ENCODE data around the gene S1PR5. TPM values are rescaled to one million over a fixed set of nuclear protein-coding genes. Genes with fewer than 3 reads are reported as not detected.

The S1PR5 gene
- polyA plus RNA-seq, 1 donor (not counting 4 experiments of a cell fraction or from before 2014, with no cell fraction given): 10.5 TPM

GRCh38 chr19:10555610-10555973, 38.3 kb upstream of the S1PR5 start:
- H3K9me1 ChIP-seq (ENCODE audit: control insufficient read depth, extremely low read depth, insufficient read depth, low read length): no peaks in the 10 kb centered on the region
- no peaks in the 10 kb centered on the region for H3K9me3 ChIP-seq (ENCODE audit: control insufficient read depth, low read depth, low read length)
- peak overlapping the region; percentile 50 for H3K9ac ChIP-seq (ENCODE audit: control insufficient read depth, extremely low read depth, insufficient read depth, low read length)
- H3K4me1 ChIP-seq (ENCODE audit: control insufficient read depth, extremely low read depth, insufficient read depth, low read length): peaks cover 34% of the 10 kb centered on the region
- peaks cover 2% of the 10 kb centered on the region for H3K79me2 ChIP-seq (ENCODE audit: control insufficient read depth, insufficient read depth, low read length)
- no peak overlapping the region for H3K4me3 ChIP-seq (ENCODE audit: control insufficient read depth in 2 of 3, extremely low read depth in 1 of 3, insufficient read depth in 2 of 3, low read depth in 1 of 3, low read length in 3 of 3)
- peaks cover 13% of the 10 kb centered on the region for H4K20me1 ChIP-seq (ENCODE audit: control insufficient read depth, extremely low read depth, insufficient read depth, low read length)
- no peak overlapping the region for H2AFZ ChIP-seq (ENCODE audit: control insufficient read depth, low read length)
- DNase-seq (ENCODE audit: low read depth, low spot score) (no peak), FAIRE-seq (no peak)
- peak overlapping the region; percentile 40 for H3K4me2 ChIP-seq (ENCODE audit: control insufficient read depth, extremely low read depth, insufficient read depth, low read depth, low read length)
- H3K27ac ChIP-seq (ENCODE audit: control insufficient read depth, insufficient read depth, low read length): peak overlapping the region; percentile 65
- TF ChIP-seq, protein P1, sequence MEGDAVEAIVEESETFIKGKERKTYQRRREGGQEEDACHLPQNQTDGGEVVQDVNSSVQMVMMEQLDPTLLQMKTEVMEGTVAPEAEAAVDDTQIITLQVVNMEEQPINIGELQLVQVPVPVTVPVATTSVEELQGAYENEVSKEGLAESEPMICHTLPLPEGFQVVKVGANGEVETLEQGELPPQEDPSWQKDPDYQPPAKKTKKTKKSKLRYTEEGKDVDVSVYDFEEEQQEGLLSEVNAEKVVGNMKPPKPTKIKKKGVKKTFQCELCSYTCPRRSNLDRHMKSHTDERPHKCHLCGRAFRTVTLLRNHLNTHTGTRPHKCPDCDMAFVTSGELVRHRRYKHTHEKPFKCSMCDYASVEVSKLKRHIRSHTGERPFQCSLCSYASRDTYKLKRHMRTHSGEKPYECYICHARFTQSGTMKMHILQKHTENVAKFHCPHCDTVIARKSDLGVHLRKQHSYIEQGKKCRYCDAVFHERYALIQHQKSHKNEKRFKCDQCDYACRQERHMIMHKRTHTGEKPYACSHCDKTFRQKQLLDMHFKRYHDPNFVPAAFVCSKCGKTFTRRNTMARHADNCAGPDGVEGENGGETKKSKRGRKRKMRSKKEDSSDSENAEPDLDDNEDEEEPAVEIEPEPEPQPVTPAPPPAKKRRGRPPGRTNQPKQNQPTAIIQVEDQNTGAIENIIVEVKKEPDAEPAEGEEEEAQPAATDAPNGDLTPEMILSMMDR (optimal IDR thresholded peaks at IDR 0.05 in 1 of 3, IDR thresholded peaks at IDR 0.05 in 1 of 3, conservative IDR thresholded peaks at IDR 0.05 in 1 of 3; ENCODE audit: extremely low read depth in 1 of 3, insufficient read depth in 2 of 3, low read length in 3 of 3): no peak
- no peak for TF ChIP-seq EZH2 (IDR thresholded peaks at IDR 0.05; ENCODE audit: low read length)
- H3K27me3 ChIP-seq (ENCODE audit: control insufficient read depth, extremely low read depth, insufficient read depth, low read length): no peaks in the 10 kb centered on the region
- dilution Hi-C loops (cut with MboI; ENCODE audit: extremely low pct_ligation_motif_present, low sequenced_read_pairs): loop anchor here (5.0 kb wide), 1 partner anchor 43 kb away; no protein-coding TSS in a partner anchor
- peaks cover 32 to 59% of the 10 kb centered on the region in 2 experiments for H3K36me3 ChIP-seq (ENCODE audit: control insufficient read depth in 2 of 2, extremely low read depth in 1 of 2, insufficient read depth in 2 of 2, low read length in 2 of 2)

DNA sequence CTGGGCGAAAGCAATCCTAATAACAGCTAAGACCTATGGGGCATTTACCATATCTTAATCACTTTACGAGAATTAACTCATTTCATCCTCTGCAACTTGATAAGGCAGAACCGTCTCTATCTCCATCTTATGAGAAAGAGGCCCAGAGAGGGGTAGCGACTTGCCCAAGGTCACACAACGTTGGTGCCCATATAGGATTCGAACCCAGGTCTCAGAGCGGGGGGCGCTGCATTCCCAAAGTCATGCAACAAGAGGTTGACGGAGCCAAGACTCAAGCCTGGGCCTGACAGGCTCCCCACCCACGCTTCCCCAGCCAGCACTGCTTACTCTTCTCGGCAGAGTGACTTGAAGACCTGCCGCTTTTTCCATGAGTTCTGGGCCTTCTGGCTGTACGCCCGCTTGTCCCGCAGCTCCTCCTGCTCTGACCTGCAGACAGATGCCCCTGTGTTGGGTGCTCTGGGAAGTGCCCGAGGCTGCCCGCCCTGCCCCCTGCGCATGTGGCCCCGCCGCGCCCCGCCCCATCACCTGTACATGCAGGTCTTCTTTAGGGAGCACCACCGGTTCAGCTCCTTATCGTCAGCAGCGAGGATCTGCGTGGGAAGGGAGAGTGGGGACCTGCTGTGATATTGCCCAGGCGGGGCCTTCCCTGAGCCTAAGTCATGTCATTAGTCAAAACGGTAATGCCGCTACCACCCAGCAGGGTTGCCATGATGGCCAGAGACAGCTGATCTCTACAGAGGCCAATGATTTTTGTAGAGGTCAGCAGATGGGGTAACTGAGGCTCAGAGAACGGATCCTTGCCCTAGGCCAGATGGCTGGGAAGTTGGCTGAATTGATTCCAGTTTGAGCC, 37.7 kb upstream of the S1PR5 start:
- DNase-seq (ENCODE audit: low read depth, low spot score): peak; percentile 79

More for the DNA sequence above, 37.7 kb upstream of the S1PR5 start:
- Histone ChIP-seq H4K20me1 (ENCODE audit: control insufficient read depth, extremely low read depth, insufficient read depth, low read length) (peaks cover 13% of the 10 kb centered on the region), H3K36me3 (ENCODE audit: control insufficient read depth in 2 of 2, extremely low read depth in 1 of 2, insufficient read depth in 2 of 2, low read length in 2 of 2) (peaks cover 29 to 59% of the 10 kb centered on the region in 2 experiments), H3K4me2 (ENCODE audit: control insufficient read depth, extremely low read depth, insufficient read depth, low read depth, low read length) (peak overlapping the region; percentile 40), H3K79me2 (ENCODE audit: control insufficient read depth, insufficient read depth, low read length) (peaks cover 2% of the 10 kb centered on the region), H3K9me3 (ENCODE audit: control insufficient read depth, low read depth, low read length) (no peaks in the 10 kb centered on the region), H3K4me1 (ENCODE audit: control insufficient read depth, extremely low read depth, insufficient read depth, low read length) (peaks cover 34% of the 10 kb centered on the region), H3K9me1 (ENCODE audit: control insufficient read depth, extremely low read depth, insufficient read depth, low read length) (no peaks in the 10 kb centered on the region), H2AFZ (ENCODE audit: control insufficient read depth, low read length) (no peak overlapping the region), H3K27me3 (ENCODE audit: control insufficient read depth, extremely low read depth, insufficient read depth, low read length) (no peaks in the 10 kb centered on the region), H3K4me3 (ENCODE audit: control insufficient read depth in 2 of 3, extremely low read depth in 1 of 3, insufficient read depth in 2 of 3, low read depth in 1 of 3, low read length in 3 of 3) (no peak overlapping the region), H3K9ac (ENCODE audit: control insufficient read depth, extremely low read depth, insufficient read depth, low read length) (peak overlapping the region; percentile 50), H3K27ac (ENCODE audit: control insufficient read depth, insufficient read depth, low read length) (peak overlapping the region; percentile 65)
- TF ChIP-seq, protein P1 (optimal IDR thresholded peaks at IDR 0.05 in 1 of 3, IDR thresholded peaks at IDR 0.05 in 1 of 3, conservative IDR thresholded peaks at IDR 0.05 in 1 of 3; ENCODE audit: extremely low read depth in 1 of 3, insufficient read depth in 2 of 3, low read length in 3 of 3): peak in 2 of 3 experiments; percentile 26 to 40
- TF ChIP-seq EZH2 (IDR thresholded peaks at IDR 0.05; ENCODE audit: low read length): no peak
- dilution Hi-C loops (cut with MboI; ENCODE audit: extremely low pct_ligation_motif_present, low sequenced_read_pairs): loop anchor here (5.0 kb wide), 1 partner anchor 43 kb away; no protein-coding TSS in a partner anchor
- FAIRE-seq: peak; percentile 67
